ENCODE results near the gene COBL.

COBL gene

DNA sequence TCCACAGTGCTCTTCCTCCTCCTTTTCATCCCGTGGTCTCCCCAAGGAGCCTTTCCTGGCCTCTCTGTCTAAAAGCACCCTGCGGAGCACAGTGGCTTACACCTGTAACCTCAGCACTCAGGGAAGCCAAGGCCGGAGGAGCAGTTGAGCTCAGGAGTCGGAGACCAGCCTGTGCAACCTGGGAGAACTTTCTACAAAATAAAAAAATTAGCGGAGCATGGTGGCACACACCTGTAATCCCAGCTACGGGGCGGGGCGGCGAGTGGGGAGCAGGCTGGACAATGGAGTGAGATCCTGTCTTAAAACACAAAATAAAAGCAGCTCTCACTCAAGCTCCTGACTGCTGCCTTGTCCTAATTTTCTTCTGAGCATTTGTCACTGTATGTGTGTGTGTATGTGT lies 1.4 kb upstream of the COBL start:
- DNase-seq (ENCODE audit: low read depth), result no peak
- no peak for TF ChIP-seq CTCF (IDR thresholded peaks at IDR 0.05; ENCODE audit: insufficient read depth, low read depth, low read length, missing control alignments)
- no peak overlapping the region for H3K4me3 ChIP-seq (ENCODE audit: low read depth, low read length)

DNA sequence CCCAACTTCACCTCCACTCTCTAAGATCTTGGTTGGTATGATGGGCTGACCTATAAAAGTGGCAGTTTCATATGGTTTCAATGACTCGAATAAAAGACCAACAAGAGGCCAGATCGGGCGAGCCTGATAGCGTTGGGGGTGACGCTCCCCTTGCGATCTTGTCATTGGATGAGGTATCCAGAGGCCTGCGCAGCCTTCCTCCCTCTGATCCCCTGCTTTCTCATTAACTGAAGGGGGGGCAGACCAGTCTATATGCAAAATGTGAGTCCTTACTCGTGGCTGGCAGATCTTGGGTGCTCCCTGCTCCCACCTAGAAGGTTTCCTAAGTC lies 937 bp upstream of the COBL start:
- no peak overlapping the region for H3K4me3 ChIP-seq (ENCODE audit: low read depth, low read length)
- TF ChIP-seq CTCF (IDR thresholded peaks at IDR 0.05; ENCODE audit: insufficient read depth, low read depth, low read length, missing control alignments), result no peak
- DNase-seq (ENCODE audit: low read depth), result no peak

GRCh38 chr7:51316262-51316665 lies 345 bp downstream of the COBL start:
- no peak for DNase-seq (ENCODE audit: low read depth)
- no peak for TF ChIP-seq CTCF (IDR thresholded peaks at IDR 0.05; ENCODE audit: insufficient read depth, low read depth, low read length, missing control alignments)
- no peak overlapping the region for H3K4me3 ChIP-seq (ENCODE audit: low read depth, low read length)

DNA sequence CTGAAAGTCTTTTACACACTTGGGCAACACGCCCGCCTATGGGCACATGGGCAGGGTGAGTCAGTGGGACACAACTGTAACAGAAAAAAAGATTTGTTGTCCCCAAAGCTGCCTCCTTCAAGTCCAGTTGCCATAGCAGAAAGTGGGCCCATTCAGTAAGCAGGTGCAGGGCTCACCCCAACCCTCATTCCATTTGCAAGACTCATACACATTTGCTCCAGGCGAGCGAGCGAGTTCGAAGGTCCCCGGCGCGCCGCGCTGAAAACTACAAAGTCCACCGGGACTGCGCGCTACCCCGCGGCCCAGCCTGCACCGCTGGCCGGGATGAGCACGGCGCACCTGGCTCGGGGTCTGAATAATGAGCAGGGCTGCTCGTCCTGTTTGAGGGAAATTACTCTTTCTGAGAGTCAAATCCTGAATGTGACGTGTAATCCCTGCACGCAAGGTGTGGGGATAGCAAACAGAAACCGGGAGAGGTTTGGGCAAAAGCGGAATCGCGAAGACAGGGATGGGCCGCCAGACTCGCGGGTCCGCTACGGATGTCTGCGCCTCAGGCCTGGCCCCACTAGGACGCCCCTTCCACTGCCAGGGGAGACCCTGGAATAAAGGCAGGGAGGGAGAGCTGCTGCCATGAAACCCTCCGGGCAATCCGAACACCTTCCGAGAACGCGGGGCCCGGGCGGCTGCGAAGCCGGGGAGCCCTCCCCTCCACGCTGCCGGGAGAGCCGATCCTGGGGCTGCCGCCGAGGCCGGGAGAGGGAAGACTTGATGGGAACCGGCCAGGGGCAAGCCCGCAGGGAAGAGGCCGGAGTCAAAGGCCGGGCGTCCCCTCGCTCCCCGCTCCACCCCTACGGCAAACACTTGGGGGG lies 982 bp downstream of the COBL start:
- DNase-seq (ENCODE audit: low read depth), result no peak
- H3K4me3 ChIP-seq (ENCODE audit: low read depth, low read length), result no peak overlapping the region
- no peak for TF ChIP-seq CTCF (IDR thresholded peaks at IDR 0.05; ENCODE audit: insufficient read depth, low read depth, low read length, missing control alignments)

DNA sequence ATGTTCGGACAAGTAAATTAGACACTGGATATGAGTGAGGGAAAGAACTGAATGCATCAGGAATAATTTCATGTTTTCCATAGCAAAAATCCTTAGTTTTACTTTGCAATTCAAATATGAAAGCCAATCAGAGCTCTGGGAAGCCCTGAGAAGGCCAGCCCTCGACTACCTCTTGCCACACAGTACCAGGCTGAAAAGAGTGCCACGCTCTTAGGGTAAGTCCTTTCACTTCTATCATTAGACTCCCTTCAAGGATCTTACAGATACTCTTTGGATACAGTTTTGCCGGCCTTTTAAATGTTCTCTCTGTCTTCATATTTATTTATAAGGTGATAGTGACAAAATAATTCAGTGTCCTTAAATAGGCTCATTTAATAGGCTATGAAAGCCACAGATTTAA lies 1.9 kb downstream of the COBL start:
- H3K4me3 ChIP-seq (ENCODE audit: low read depth, low read length), result no peak overlapping the region
- no peak for DNase-seq (ENCODE audit: low read depth)
- TF ChIP-seq CTCF (IDR thresholded peaks at IDR 0.05; ENCODE audit: insufficient read depth, low read depth, low read length, missing control alignments), result no peak

- no peak for TF ChIP-seq CTCF (IDR thresholded peaks at IDR 0.05; ENCODE audit: insufficient read depth, low read depth, low read length, missing control alignments)
- no peak for DNase-seq (ENCODE audit: low read depth)
- no peak overlapping the region for H3K4me3 ChIP-seq (ENCODE audit: low read depth, low read length)
These were observed 2.7 kb downstream of the COBL start for GRCh38 chr7:51313738-51314425.
